G401 (cell line): ENCODE data around the gene CDC42BPA. TPM values are rescaled to one million over a fixed set of nuclear protein-coding genes. Genes with fewer than 3 reads are reported as not detected.
"Not testable (repeated sequence)": the region's sequence is repeated elsewhere in the genome, so short reads cannot be mapped to it uniquely, and the experiment has no call there.

Experiments used
- DNase-seq: peaks from one replicate; pipeline ENCODE4 v3.0.0-alpha.2; 2015; ENCODE audit warnings: low spot score
- in situ Hi-C: cut with HindIII; loops from 2 replicates; pipeline ENCODE4 v1.10.0; 2016; ENCODE audit warnings: low sequenced_read_pairs, mixed read lengths
- total RNA-seq: library from RNA; depleted of rRNA; stranded (reverse); fragments of >200 nt; shearing (Covaris generic); gene quantifications from 2 replicates; pipeline ENCODE4 v1.2.3, GENCODE V29; 2014

CDC42BPA gene
- total RNA-seq, 1 experiment from 2014 or later = 13.1 TPM

DNA sequence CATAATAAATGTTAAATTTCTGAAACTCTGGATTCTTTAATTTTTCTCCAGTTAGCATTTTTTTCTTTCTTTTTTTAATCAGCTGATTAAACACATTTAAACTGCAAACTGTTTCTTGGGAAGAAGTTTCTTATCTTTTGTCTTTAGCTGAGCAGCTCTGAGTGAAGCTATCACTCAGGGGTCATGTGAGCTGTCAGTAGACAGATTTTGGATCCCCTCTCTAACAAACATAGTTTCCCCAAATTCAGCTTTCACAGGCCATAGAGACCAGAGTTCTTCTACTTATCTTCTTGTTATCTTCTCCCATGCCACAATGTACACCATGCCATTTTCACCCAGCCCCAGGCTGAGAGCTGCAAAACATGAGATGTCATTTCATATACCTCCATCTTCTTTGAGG, 148.9 kb downstream of the CDC42BPA start:
- no peak for DNase-seq
- in situ Hi-C loops = no loop called here

DNA sequence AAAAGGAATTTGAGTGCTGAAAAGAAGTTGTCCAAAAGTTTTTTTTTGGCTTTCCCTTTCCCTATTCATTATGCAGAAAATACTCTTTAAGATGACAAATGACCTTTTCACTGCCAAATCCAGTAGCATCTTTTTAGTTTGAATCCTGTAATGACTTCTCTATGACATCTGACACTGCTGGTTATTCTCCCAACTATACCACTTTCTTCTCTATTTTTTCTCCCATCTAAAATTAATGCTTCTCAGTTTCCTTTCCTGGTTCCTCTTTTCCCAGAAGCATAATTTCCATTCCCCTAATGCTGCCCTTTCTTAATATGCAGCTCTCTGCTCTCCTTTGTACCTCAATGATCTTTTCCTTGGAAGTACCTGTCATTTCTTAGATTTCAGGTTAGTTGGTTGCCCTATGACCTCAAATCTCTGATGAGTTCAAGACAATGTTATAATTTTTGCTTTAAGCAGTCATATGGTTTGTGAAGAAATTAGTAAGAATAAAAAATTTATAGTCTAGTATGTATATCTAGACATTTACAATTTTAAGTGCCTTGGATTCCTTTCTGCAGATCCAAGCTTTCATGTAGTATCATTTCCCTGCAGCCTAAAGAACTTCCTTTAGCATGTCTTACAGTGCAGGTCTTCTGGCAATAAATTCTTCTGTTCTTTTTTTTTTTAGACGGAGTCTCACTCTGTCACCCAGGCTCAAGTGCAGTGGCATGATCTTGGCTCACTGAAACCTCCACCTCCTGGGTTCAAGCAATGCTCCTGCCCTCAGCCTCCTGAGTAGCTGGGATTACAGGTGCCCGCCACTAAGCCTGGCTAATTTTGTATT, 150.8 kb downstream of the CDC42BPA start:
- in situ Hi-C loops = no loop called here
- DNase-seq = no peak

GRCh38 chr1:227166559-227166958, 151.7 kb downstream of the CDC42BPA start:
- in situ Hi-C loops = no loop called here
- DNase-seq = no peak

GRCh38 chr1:227161470-227161869, 156.8 kb downstream of the CDC42BPA start:
- in situ Hi-C loops = no loop called here
- DNase-seq = no peak

DNA sequence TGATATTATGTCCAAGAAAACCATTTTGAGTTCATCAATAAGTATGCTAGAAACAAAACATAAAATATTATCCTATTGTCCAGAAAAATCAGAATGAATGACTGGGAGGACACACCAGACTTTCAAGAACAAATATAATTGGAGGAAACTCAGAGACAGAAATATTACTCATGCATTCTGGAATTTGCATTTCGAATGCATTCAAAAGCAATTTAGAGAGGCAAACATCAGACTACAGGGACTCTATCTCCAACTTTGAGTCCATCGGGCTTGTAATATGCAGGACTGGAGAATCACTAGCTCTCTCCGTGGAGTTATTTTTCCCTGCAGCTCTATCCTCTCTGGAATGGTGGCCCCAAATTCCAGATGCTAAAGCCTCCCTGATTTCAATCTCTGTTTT, 161.8 kb downstream of the CDC42BPA start:
- in situ Hi-C loops = no loop called here

GRCh38 chr1:227155688-227156087, 162.6 kb downstream of the CDC42BPA start:
- in situ Hi-C loops = no loop called here
- no peak for DNase-seq

More for the DNA sequence above, 161.8 kb downstream of the CDC42BPA start:
- DNase-seq = no peak

DNA sequence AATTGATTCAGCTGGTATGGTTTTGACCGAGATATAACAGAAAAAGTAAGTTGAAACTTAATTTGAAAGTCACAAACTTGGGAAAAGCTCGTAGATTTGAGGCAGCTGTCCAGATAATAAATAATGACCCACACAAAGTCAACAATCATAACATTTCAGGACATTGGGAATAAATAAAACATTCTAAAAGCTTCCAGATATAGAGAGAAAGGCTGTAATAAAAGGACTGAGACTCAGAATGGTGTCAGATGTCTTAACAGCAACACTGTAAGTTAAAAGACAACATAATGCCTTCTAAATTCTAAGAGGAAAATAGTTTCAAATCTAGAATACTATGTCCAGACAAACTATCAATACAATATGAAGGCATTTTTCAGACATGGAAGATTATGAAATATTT, 163.3 kb downstream of the CDC42BPA start:
- DNase-seq = no peak
- in situ Hi-C loops = no loop called here

DNA sequence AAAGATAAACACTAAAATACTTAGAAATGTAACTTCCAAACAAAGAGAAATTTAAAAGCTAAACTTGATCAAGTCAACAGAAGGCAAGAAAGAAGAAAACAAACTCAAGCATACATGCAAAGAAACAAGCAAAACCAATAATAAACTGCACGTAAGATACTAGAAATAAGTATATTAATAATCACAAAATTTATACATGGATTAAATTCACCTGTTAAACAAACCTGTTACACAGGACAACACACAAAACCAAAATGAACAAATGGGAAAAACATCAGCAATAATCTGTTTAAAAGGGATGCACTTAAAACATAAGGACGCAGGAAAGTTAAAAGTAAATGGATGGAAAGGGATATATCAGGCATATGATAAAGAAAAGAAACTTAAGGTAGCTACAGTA, 165.8 kb downstream of the CDC42BPA start:
- in situ Hi-C loops = no loop called here
- no peak for DNase-seq

DNA sequence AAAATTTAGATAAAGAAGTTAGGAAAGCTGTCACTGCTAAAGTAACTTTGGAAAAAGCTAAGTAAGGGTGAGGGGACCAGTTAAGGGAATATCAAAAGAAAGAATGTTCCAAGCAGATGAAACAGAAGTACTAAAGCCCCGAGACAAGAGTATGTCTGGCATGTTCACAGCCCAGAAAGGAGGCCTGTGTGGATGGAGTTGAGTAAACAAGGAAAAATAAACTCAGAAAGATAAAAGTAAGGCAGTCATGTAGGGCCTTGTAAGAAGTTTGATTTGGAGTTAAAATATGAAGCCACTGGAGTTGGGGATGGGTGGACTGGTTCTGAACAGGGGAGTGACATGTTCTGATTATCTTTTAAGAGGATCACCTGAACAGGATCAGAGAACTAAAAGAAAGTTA, 177.9 kb downstream of the CDC42BPA start:
- in situ Hi-C loops = no loop called here
- no peak for DNase-seq

DNA sequence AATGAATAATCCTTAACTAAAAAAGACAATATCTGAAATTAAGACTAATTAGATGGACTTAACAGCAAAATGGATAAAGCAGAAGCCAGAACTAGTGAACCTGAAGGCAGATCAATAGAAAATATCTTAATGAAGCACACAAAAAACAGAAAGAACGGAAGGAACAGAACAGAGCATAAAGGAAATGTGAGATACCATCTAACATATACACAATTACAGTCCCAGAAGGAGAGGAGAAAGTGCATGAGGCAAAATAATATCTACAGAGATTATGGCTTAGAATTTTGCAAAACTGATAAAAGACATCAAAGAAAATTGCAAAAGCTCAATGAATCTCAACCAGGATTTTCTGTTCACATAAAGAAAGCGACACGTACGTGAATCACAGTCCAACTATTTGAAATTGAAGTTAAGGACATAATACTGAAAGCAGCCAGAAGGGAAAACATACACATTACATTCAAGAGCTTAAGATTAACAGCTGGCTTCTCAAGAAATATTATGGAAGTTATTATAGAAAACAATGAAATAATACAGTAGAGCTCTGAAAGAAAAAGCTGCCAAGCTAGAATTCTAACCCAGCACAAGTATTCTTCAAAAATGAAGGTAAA, 182.0 kb downstream of the CDC42BPA start:
- in situ Hi-C loops = no loop called here
- no peak for DNase-seq

DNA sequence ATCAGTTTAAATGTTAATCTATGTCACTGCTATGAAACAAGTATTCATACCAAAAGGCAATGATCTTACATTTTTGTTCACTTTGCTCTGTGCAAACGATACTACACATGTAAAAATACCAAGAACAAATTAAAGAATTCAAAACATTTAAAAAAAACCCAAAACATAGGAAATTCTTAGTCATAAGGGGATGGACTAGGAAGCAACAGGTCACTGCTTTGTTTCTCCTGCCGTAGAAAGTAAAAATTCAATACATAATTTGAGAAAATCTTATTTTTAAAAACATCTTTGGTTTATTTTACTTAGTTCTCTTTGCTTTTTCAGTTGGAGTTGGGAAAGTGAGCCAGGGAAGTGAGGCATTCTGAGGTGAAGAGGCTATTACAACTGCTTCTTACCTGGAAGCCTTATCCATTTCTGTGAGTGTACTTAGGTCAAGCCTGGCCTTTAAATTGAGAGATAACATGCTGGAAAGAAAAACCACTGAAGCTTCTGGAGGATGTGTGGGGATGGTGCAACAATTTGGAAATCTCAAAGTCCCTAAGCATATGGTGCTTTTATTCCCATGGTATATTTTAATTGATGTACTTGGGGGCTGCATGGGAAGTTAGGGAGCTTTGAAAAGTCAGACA, 183.5 kb downstream of the CDC42BPA start:
- in situ Hi-C loops = no loop called here
- no peak for DNase-seq

DNA sequence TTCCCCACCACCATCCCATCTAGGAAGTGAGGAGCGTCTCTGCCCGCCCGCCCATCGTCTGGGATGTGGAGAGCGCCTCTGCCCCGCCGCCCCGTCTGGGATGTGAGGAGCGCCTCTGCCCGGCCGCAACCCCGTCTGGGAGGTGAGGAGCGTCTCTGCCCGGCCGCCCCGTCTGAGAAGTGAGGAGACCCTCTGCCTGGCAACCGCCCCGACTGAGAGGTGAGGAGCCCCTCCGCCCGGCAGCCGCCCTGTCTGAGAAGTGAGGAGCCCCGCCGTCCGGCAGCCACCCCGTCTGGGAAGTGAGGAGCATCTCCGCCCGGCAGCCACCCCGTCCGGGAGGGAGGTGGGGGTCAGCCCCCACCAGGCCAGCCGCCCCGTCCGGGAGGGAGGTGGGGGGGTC, 185.6 kb downstream of the CDC42BPA start:
- DNase-seq, in situ Hi-C loops: not testable (repeated sequence)

DNA sequence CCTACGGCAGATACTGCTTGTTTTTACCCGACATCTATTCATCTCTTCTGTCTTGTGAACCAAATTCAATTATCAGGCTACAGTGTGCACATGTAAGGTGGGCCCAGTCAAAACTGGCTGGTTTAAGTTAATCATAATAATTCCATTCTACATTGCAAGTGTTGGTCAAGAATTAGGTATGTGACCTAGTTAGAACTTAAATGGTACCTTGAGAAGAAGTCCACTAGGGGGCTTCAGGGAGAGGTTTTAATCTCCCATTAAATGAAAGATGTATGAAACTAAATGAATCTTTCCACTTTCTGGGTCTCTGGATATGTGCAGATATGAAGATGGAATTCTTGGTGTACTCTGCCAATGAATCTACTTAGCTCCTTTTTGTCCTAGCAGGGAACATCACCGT, 187.1 kb downstream of the CDC42BPA start:
- DNase-seq = peak; percentile 25
- in situ Hi-C loops = no loop called here

GRCh38 chr1:227127891-227128290, 190.4 kb downstream of the CDC42BPA start:
- no peak for DNase-seq
- in situ Hi-C loops = no loop called here

GRCh38 chr1:227125929-227126545, 192.3 kb downstream of the CDC42BPA start:
- DNase-seq = peak; percentile 20
- in situ Hi-C loops = no loop called here

GRCh38 chr1:227124473-227124872, 193.8 kb downstream of the CDC42BPA start:
- in situ Hi-C loops = no loop called here

GRCh38 chr1:227120826-227121225, 197.5 kb downstream of the CDC42BPA start:
- in situ Hi-C loops = no loop called here

More at GRCh38 chr1:227124473-227124872, 193.8 kb downstream of the CDC42BPA start:
- no peak for DNase-seq

DNA sequence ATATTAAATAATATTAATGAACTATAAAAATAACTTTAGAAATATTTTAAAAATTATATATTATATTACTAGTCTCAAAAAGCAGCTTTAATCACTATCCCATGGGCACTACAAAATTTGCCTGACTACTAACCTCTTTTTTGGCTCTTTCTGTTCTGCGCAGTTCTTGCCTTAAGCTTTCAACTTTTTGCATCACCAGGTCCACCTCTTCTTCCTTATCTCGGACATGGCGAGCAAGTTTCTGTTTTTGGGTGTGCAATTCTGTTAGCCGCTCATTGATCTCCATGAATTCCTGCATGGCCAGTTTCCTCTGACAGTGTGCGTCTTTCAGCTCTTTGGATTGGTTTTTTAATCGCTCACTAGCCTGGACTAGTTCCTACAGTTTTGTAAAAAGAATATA, 205.8 kb downstream of the CDC42BPA start:
- in situ Hi-C loops = loop anchor here (10.0 kb wide), 1 partner anchor 72 kb away; no protein-coding TSS in a partner anchor
- DNase-seq = no peak

More at GRCh38 chr1:227120826-227121225, 197.5 kb downstream of the CDC42BPA start:
- DNase-seq = no peak

- no peak for DNase-seq
- in situ Hi-C loops = loop anchor here (10.0 kb wide), 1 partner anchor 73 kb away; no protein-coding TSS in a partner anchor
Measured at GRCh38 chr1:227111782-227112181, 206.5 kb downstream of the CDC42BPA start.

- DNase-seq, in situ Hi-C loops: not testable (repeated sequence)
Measured at GRCh38 chr1:227105291-227105690, 213.0 kb downstream of the CDC42BPA start.
